SK-N-SH (cell line): ENCODE results near the gene KCNB1. TPM values are rescaled to one million over a fixed set of nuclear protein-coding genes. Genes with fewer than 3 reads are reported as not detected.

Experiments used
- CTCF ChIA-PET: fragments of 300-600, 350-600 bp; formaldehyde crosslinking; extraction: SDS; loops from one replicate; lab custom pipeline; 2021; lab: Yijun Ruan, JAX
- POLR2A ChIA-PET: fragments of 350-600 bp; sonication (Branson Sonifier 250); formaldehyde crosslinking; extraction: SDS; loops from one replicate; lab custom pipeline; 2020; ENCODE audit warnings: antibody characterized with exemption, inconsistent platforms; lab: Yijun Ruan, JAX
- DNase-seq: peaks from one replicate; pipeline ENCODE4 v3.0.0; 2012
- H2AFZ ChIP-seq: fragments of 200-600 bp; sonication (generic); 2 replicates; pipeline ENCODE4 v1.8.1; 2016; ENCODE audit warnings: antibody characterized with exemption, mild to moderate bottlenecking, low read depth
- H3F3A ChIP-seq: fragments of 200-600 bp; sonication (generic); replicated peaks from 2 replicates; pipeline ENCODE3; 2016; ENCODE audit warnings: antibody characterized with exemption, mild to moderate bottlenecking; ENCODE audit not compliant: insufficient read depth
- H3K27ac ChIP-seq, 2 experiments: fragments of 200-500 bp in 1 of 2; fragments of 200-600 bp in 1 of 2; sonication (Bioruptor generic) in 1 of 2; sonication (generic), shearing (Covaris generic) in 1 of 2; 2 replicates each; pipeline versions ENCODE4 v1.5.1 to v1.6.1; 2014 to 2016; ENCODE audit warnings: low read depth in 2 of 2, inconsistent platforms in 1 of 2, low read length in 1 of 2, mild to moderate bottlenecking in 1 of 2, mixed read lengths in 1 of 2
- H3K27me3 ChIP-seq: fragments of 200-600 bp; sonication (generic), shearing (Covaris generic); 2 replicates; pipeline ENCODE4 v1.6.1; 2016; ENCODE audit warnings: mixed run types; ENCODE audit not compliant: insufficient read depth
- H3K36me3 ChIP-seq, 2 experiments: fragments of 200-500 bp in 1 of 2; fragments of 200-600 bp in 1 of 2; sonication (Bioruptor generic) in 1 of 2; sonication (generic) in 1 of 2; replicated peaks in 1 of 2; 2 replicates each; pipeline versions ENCODE3 to v1.5.1; 2014 to 2016; ENCODE audit warnings: low read length in 1 of 2, mild to moderate bottlenecking in 1 of 2; ENCODE audit not compliant: insufficient read depth in 2 of 2, control insufficient read depth in 1 of 2
- H3K4me1 ChIP-seq, 2 experiments: fragments of 200-500 bp in 1 of 2; fragments of 200-600 bp in 1 of 2; sonication (Bioruptor generic) in 1 of 2; sonication (generic), shearing (Covaris generic) in 1 of 2; 2 replicates each; pipeline versions ENCODE4 v1.5.1 to v1.6.1; 2014 to 2016; ENCODE audit warnings: low read depth in 1 of 2, low read length in 1 of 2, mixed run types in 1 of 2; ENCODE audit not compliant: insufficient read depth in 2 of 2, control insufficient read depth in 1 of 2
- H3K4me2 ChIP-seq: fragments of 200-600 bp; sonication (generic), shearing (Covaris generic); 2 replicates; pipeline ENCODE4 v1.6.1; 2017; ENCODE audit warnings: mixed run types
- H3K4me3 ChIP-seq, 2 experiments: fragments of 200-500 bp in 1 of 2; fragments of 200-600 bp in 1 of 2; sonication (Bioruptor generic) in 1 of 2; sonication (generic), shearing (Covaris generic) in 1 of 2; 2 replicates each; pipeline versions ENCODE4 v1.5.1 to v1.8.1; 2014 to 2016; ENCODE audit warnings: low read depth in 2 of 2, inconsistent platforms in 1 of 2, low read length in 1 of 2, mild to moderate bottlenecking in 1 of 2, mixed read lengths in 1 of 2, moderate library complexity in 1 of 2
- H3K79me2 ChIP-seq: fragments of 200-600 bp; sonication (generic); 2 replicates; pipeline ENCODE4 v1.8.1; 2017; ENCODE audit warnings: mild to moderate bottlenecking; ENCODE audit not compliant: insufficient read depth
- H3K9ac ChIP-seq: fragments of 200-600 bp; sonication (generic); 2 replicates; pipeline ENCODE4 v1.6.1; 2017; ENCODE audit warnings: mixed run types
- H3K9me2 ChIP-seq: fragments of 200-600 bp; sonication (generic); 2 replicates; pipeline ENCODE4 v1.6.1; 2017; ENCODE audit warnings: mixed run types
- H3K9me3 ChIP-seq: fragments of 200-600 bp; sonication (generic); 2 replicates; pipeline ENCODE4 v1.6.1; 2017; ENCODE audit warnings: mixed run types, mild to moderate bottlenecking, moderate library complexity
- H4K20me1 ChIP-seq: fragments of 200-600 bp; sonication (generic); 2 replicates; pipeline ENCODE4 v1.6.1; 2017; ENCODE audit warnings: mild to moderate bottlenecking, mixed run types; ENCODE audit not compliant: insufficient read depth
- CTCF ChIP-seq: fragments of 200-600 bp; sonication (generic); IDR thresholded peaks from 2 replicates; pipeline ENCODE4 v1.6.1; 2017; ENCODE audit warnings: antibody characterized with exemption, mild to moderate bottlenecking, moderate library complexity
- ELF1 ChIP-seq: IDR thresholded peaks from 2 replicates; pipeline ENCODE4 v1.4.0; 2012
- EP300 ChIP-seq, 2 experiments: IDR thresholded peaks; 2 replicates each; pipeline versions ENCODE4 v1.4.0 to v1.6.1; 2012; ENCODE audit warnings: borderline replicate concordance in 1 of 2, low read depth in 1 of 2, low read length in 1 of 2
- EZH2phosphoT487 ChIP-seq: fragments of 200-600 bp; sonication (generic); IDR thresholded peaks from 2 replicates; pipeline ENCODE4 v1.6.1; 2017; ENCODE audit warnings: low read depth, mixed run types, mild to moderate bottlenecking, antibody characterized with exemption, moderate library complexity, borderline replicate concordance
- FOSL2 ChIP-seq: IDR thresholded peaks from 2 replicates; pipeline ENCODE4 v1.4.0; 2012; ENCODE audit warnings: low read depth, mild to moderate bottlenecking, moderate library complexity, borderline replicate concordance
- GABPA ChIP-seq: IDR thresholded peaks from 2 replicates; pipeline ENCODE4 v1.4.0; 2012; ENCODE audit warnings: low read depth, mild to moderate bottlenecking
- GATA2 ChIP-seq: sonication (generic); formaldehyde crosslinking; IDR thresholded peaks from 2 replicates; pipeline ENCODE4 v1.5.0; 2020; ENCODE audit warnings: mild to moderate bottlenecking, missing genetic modification reagents
- IRF3 ChIP-seq: fragments of 150-350 bp; IDR thresholded peaks from 2 replicates; pipeline ENCODE4 v1.6.1; 2016; ENCODE audit warnings: mild to moderate bottlenecking, low read depth, low read length
- JUND ChIP-seq: IDR thresholded peaks from 2 replicates; pipeline ENCODE4 v1.4.0; 2012
- NRF1 ChIP-seq: IDR thresholded peaks from 2 replicates; pipeline ENCODE4 v1.6.1; 2012; ENCODE audit warnings: low read depth, mild to moderate bottlenecking, low read length
- PBX3 ChIP-seq: IDR thresholded peaks from 2 replicates; pipeline ENCODE4; 2012
- RCOR1 ChIP-seq: fragments of 150-350 bp; IDR thresholded peaks from 2 replicates; pipeline ENCODE4 v1.6.1; 2017; ENCODE audit warnings: antibody characterized with exemption, low read length
- REST ChIP-seq: IDR thresholded peaks from 2 replicates; pipeline ENCODE4 v1.6.1; 2012; ENCODE audit warnings: mild to moderate bottlenecking, low read depth, low read length, moderate library complexity
- SIN3A ChIP-seq: IDR thresholded peaks from 2 replicates; pipeline ENCODE4 v1.6.1; 2012; ENCODE audit warnings: low read depth, mild to moderate bottlenecking, low read length, moderate library complexity, borderline replicate concordance
- SMC3 ChIP-seq: IDR thresholded peaks from 2 replicates; pipeline ENCODE4 v1.6.1; 2012; ENCODE audit warnings: low read depth, low read length, improper control_type of control experiment
- TAF1 ChIP-seq: IDR thresholded peaks from 2 replicates; pipeline ENCODE4 v1.6.1; 2012; ENCODE audit warnings: low read depth, mild to moderate bottlenecking, low read length, moderate library complexity, borderline replicate concordance
- TCF12 ChIP-seq: IDR thresholded peaks from 2 replicates; pipeline ENCODE4 v1.4.0; 2012
- TEAD4 ChIP-seq: IDR thresholded peaks from 2 replicates; pipeline ENCODE4 v1.4.0; 2012; ENCODE audit warnings: mild to moderate bottlenecking, borderline replicate concordance; ENCODE audit not compliant: insufficient read depth
- USF2 ChIP-seq: fragments of 150-350 bp; IDR thresholded peaks from 2 replicates; pipeline ENCODE4 v1.6.1; 2017; ENCODE audit warnings: antibody characterized with exemption, low read length, low read depth, borderline replicate concordance
- WGBS: methylation state at CpG from one replicate; pipeline ENCODE4 v1.1.6; 2017; ENCODE audit warnings: low lambda C conversion rate; 5-methylcytosine and 5-hydroxymethylcytosine counted together
- polyA plus RNA-seq, 3 experiments: library from polyadenylated mRNA; depleted of rRNA; stranded (reverse); fragments of >200 nt; gene quantifications; 2 replicates each; pipeline ENCODE4 v1.2.3, GENCODE V29; 2012

KCNB1 gene
- polyA plus RNA-seq, 1 of the 3 experiments (the other 2 are of a cell fraction): 0.82 TPM

GRCh38 chr20:49345524-49345923 lies 136.9 kb downstream of the KCNB1 start (continued):
- no peak for TF ChIP-seq SIN3A
- TF ChIP-seq TCF12: peak; percentile 93
- peak; percentile 94 for TF ChIP-seq TEAD4
- TF ChIP-seq TAF1: no peak; the same call in 1 of the 2 replicates
- no peak for TF ChIP-seq REST
- no peak for TF ChIP-seq ELF1

GRCh38 chr20:49344975-49345374 lies 137.5 kb downstream of the KCNB1 start:
- Histone ChIP-seq H3K9me3 (no peaks in the 10 kb centered on the region), H3K27ac (peak overlapping the region; percentile 73 to 95; a peak in 3 of 4 replicates), H3K27me3 (no peaks in the 10 kb centered on the region), H3K4me2 (peak overlapping the region; percentile 69), H3K79me2 (no peaks in the 10 kb centered on the region), H3K9me2 (no peaks in the 10 kb centered on the region), H4K20me1 (no peaks in the 10 kb centered on the region), H3F3A (peaks cover 24% of the 10 kb centered on the region), H3K36me3 (no peaks in the 10 kb centered on the region), H3K4me3 (peak overlapping the region; percentile 3 to 31; a peak in 2 of 4 replicates), H3K9ac (peak overlapping the region; percentile 71), H2AFZ (peak overlapping the region; percentile 62; the same call in 1 of the 2 replicates), H3K4me1 (peaks cover 7 to 20% of the 10 kb centered on the region in 2 experiments; a peak in 3 of 4 replicates)
- peak; percentile 39 for DNase-seq
- ChIA-PET CTCF (interaction anchor here (0.6 to 6.8 kb wide), 7 partner anchors 7 to 190 kb away, joined by 3 to 49 read pairs (median 4); partner anchors contain the start of gene KCNB1), POLR2A (no interaction called here)
- 10% methylated on average over 9 of the region's 9 CpGs for WGBS
- 0 out of 2 replicates have a peak, but pooled peaks have one; percentile 34 for TF ChIP-seq TAF1
- no peak for TF ChIP-seq GABPA
- no peak for TF ChIP-seq IRF3
- TF ChIP-seq EP300 (IDR thresholded peaks at IDR 0.05; ENCODE audit: borderline replicate concordance in 1 of 2, low read depth in 1 of 2, low read length in 1 of 2): peak in 1 of 2 experiments; percentile 91; a peak in 1 of 4 replicates
- TF ChIP-seq FOSL2: peak; percentile 80; the same call in 1 of the 2 replicates
- TF ChIP-seq USF2: no peak
- no peak for TF ChIP-seq EZH2phosphoT487
- no peak for TF ChIP-seq RCOR1
- TF ChIP-seq JUND: peak; percentile 83
- no peak for TF ChIP-seq GATA2
- no peak for TF ChIP-seq SMC3
- no peak for TF ChIP-seq CTCF
- peak; percentile 85 for TF ChIP-seq PBX3
- no peak for TF ChIP-seq NRF1
